Keratinocyte (primary cell): ENCODE results near the gene GOLGA8H. TPM values are rescaled to one million over a fixed set of nuclear protein-coding genes. Genes with fewer than 3 reads are reported as not detected.
"Not testable (repeated sequence)": the region's sequence is repeated elsewhere in the genome, so short reads cannot be mapped to it uniquely, and the experiment has no call there.

Experiments used
- DNase-seq: peaks from one replicate; pipeline ENCODE4 v3.0.0-alpha.2; 2011; ENCODE audit warnings: low read depth, missing footprints, low spot score
- FAIRE-seq: peaks from 2 replicates; lab custom pipeline; 2011; peaks lifted over from hg19 to GRCh38; lab: Jason Lieb, UNC
- H2AFZ ChIP-seq: 2 replicates; pipeline ENCODE4 v1.6.0; 2012; ENCODE audit warnings: low read length, control low read depth, inconsistent platforms; ENCODE audit not compliant: control insufficient read depth
- H3K27ac ChIP-seq: 2 replicates; pipeline ENCODE4 v1.5.1; 2011; ENCODE audit warnings: low read length; ENCODE audit not compliant: control insufficient read depth, insufficient read depth
- H3K27me3 ChIP-seq: 3 replicates; pipeline ENCODE4 v1.6.0; 2011; ENCODE audit warnings: low read length; ENCODE audit not compliant: control insufficient read depth, insufficient read depth; ENCODE audit errors: extremely low read depth
- H3K36me3 ChIP-seq, 2 experiments: 2 replicates in 1 of 2; 3 replicates in 1 of 2; pipeline ENCODE4 v1.5.1; 2011; ENCODE audit warnings: low read length in 2 of 2, mild to moderate bottlenecking in 1 of 2; ENCODE audit not compliant: control insufficient read depth in 2 of 2, insufficient read depth in 2 of 2; ENCODE audit errors: extremely low read depth in 1 of 2
- H3K4me1 ChIP-seq: 3 replicates; pipeline ENCODE4 v1.5.1; 2011; ENCODE audit warnings: low read length; ENCODE audit not compliant: control insufficient read depth, insufficient read depth; ENCODE audit errors: extremely low read depth
- H3K4me2 ChIP-seq: 3 replicates; pipeline ENCODE4 v1.6.0; 2011; ENCODE audit warnings: low read depth, low read length; ENCODE audit not compliant: control insufficient read depth, insufficient read depth; ENCODE audit errors: extremely low read depth
- H3K4me3 ChIP-seq, 3 experiments: fragments of 200-600 bp in 1 of 3; sonication (generic) in 1 of 3; 2 replicates in 2 of 3; 3 replicates in 1 of 3; pipeline ENCODE4 v1.5.1; 2011 to 2016; ENCODE audit warnings: low read length in 3 of 3, mild to moderate bottlenecking in 3 of 3, control low read depth in 2 of 3, inconsistent platforms in 1 of 3, low read depth in 1 of 3, mixed read lengths in 1 of 3, mixed run types in 1 of 3, moderate library complexity in 1 of 3; ENCODE audit not compliant: control insufficient read depth in 2 of 3, insufficient read depth in 2 of 3; ENCODE audit errors: extremely low read depth in 1 of 3
- H3K79me2 ChIP-seq: 2 replicates; pipeline ENCODE4 v1.6.0; 2012; ENCODE audit warnings: low read length; ENCODE audit not compliant: control insufficient read depth, insufficient read depth
- H3K9ac ChIP-seq: 3 replicates; pipeline ENCODE4 v1.6.0; 2011; ENCODE audit warnings: low read length; ENCODE audit not compliant: control insufficient read depth, insufficient read depth; ENCODE audit errors: extremely low read depth
- H3K9me1 ChIP-seq: 3 replicates; pipeline ENCODE4 v1.6.0; 2011; ENCODE audit warnings: low read length; ENCODE audit not compliant: control insufficient read depth, insufficient read depth; ENCODE audit errors: extremely low read depth
- H3K9me3 ChIP-seq: 2 replicates; pipeline ENCODE4 v1.5.1; 2012; ENCODE audit warnings: low read depth, low read length; ENCODE audit not compliant: control insufficient read depth
- H4K20me1 ChIP-seq: 3 replicates; pipeline ENCODE4 v1.6.0; 2011; ENCODE audit warnings: low read length; ENCODE audit not compliant: control insufficient read depth, insufficient read depth; ENCODE audit errors: extremely low read depth
- dilution Hi-C: fragments of 300-500 bp; cut with MboI; formaldehyde crosslinking; loops from one replicate; pipeline ENCODE4 v1.7.0; 2020; ENCODE audit warnings: low sequenced_read_pairs; ENCODE audit not compliant: extremely low pct_ligation_motif_present
- polyA plus RNA-seq, 5 experiments: library from polyadenylated mRNA; depleted of rRNA in 3 of 5; stranded (reverse) in 3 of 5; stranded (forward) in 1 of 5; unstranded in 1 of 5; fragments of >200 nt; gene quantifications; 1 replicate in 1 of 5; 2 replicates in 3 of 5; 3 replicates in 1 of 5; pipeline versions ENCODE4 v1.2.1 to v1.2.3, GENCODE V29; 2011 to 2012; ENCODE audit warnings: missing spikeins in 2 of 5, low read depth in 1 of 5, low replicate concordance in 1 of 5

The GOLGA8H gene
- polyA plus RNA-seq, 1 donor (not counting 4 experiments of a cell fraction or from before 2014, with no cell fraction given): not detected

DNA sequence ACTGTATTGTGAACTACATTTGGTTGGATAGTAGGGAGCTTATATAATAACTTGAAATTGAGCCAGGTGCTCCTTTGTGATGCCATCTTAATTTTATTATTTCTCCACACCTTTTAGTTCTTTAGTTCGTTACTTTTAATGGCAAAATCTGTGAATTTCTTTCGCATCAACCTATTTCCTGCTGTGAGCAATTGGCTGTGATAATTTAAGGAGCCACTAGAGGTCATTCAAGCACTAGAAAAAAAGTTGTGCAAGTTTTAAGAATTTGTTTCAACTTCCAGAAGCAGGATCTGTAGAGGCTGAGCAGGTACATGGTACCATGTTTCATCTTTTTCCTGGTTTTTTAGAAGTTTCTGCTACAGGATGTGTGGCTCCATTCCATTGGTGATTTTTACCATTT is 4.9 kb upstream of the GOLGA8H start:
- H3K36me3 ChIP-seq, H3K9me3 ChIP-seq, H3K4me2 ChIP-seq, H3K4me3 ChIP-seq, H3K4me1 ChIP-seq, FAIRE-seq, DNase-seq, dilution Hi-C loops, H3K79me2 ChIP-seq, H3K9me1 ChIP-seq, H3K27me3 ChIP-seq, H3K27ac ChIP-seq, H4K20me1 ChIP-seq, H2AFZ ChIP-seq, H3K9ac ChIP-seq: not testable (repeated sequence)

GRCh38 chr15:30612271-30612670 is 8.4 kb downstream of the GOLGA8H start:
- DNase-seq, H4K20me1 ChIP-seq, dilution Hi-C loops, H3K9me3 ChIP-seq, H3K9me1 ChIP-seq, H3K9ac ChIP-seq, H2AFZ ChIP-seq, H3K4me2 ChIP-seq, FAIRE-seq, H3K36me3 ChIP-seq, H3K27me3 ChIP-seq, H3K79me2 ChIP-seq, H3K4me1 ChIP-seq, H3K27ac ChIP-seq, H3K4me3 ChIP-seq: not testable (repeated sequence)

GRCh38 chr15:30621342-30621741 is 17.5 kb downstream of the GOLGA8H start:
- DNase-seq, dilution Hi-C loops: not testable (repeated sequence)
- peak; percentile 81 for FAIRE-seq

More at GRCh38 chr15:30621342-30621741, 17.5 kb downstream of the GOLGA8H start:
- H3K4me1 ChIP-seq, H2AFZ ChIP-seq, H4K20me1 ChIP-seq, H3K79me2 ChIP-seq, H3K27ac ChIP-seq, H3K27me3 ChIP-seq, H3K4me2 ChIP-seq, H3K9me3 ChIP-seq, H3K4me3 ChIP-seq, H3K36me3 ChIP-seq, H3K9me1 ChIP-seq, H3K9ac ChIP-seq: not testable (repeated sequence)
